ENCODE data around the gene CHP1.
A peak's percentile ranks its signal among the peaks of the same experiment; 100 is the strongest.
"Not testable (repeated sequence)": the region's sequence is repeated elsewhere in the genome, so short reads cannot be mapped to it uniquely, and the experiment has no call there.

CHP1 gene

GRCh38 chr15:41254560-41254959 is 23.5 kb downstream of the CHP1 start:
- H3K36me3 ChIP-seq (ENCODE audit: control insufficient read depth in 1 of 2, insufficient read depth in 2 of 2, low read length in 2 of 2), result peaks cover 13 to 21% of the 10 kb centered on the region in 2 donors
- no peak overlapping the region for H3K4me3 ChIP-seq (ENCODE audit: low read depth in 1 of 2, low read length in 2 of 2)
- H3K4me1 ChIP-seq (ENCODE audit: control insufficient read depth in 1 of 2, insufficient read depth in 2 of 2, low read length in 2 of 2), result peaks cover 21 to 28% of the 10 kb centered on the region in 2 donors
- H3K27me3 ChIP-seq (ENCODE audit: control insufficient read depth in 1 of 2, insufficient read depth in 2 of 2, low read length in 2 of 2), result no peaks in the 10 kb centered on the region
- no peaks in the 10 kb centered on the region for H3K9me3 ChIP-seq (ENCODE audit: control insufficient read depth in 1 of 2, low read length in 2 of 2)
- no peak overlapping the region for H3K9ac ChIP-seq (ENCODE audit: low read depth in 1 of 2, low read length in 2 of 2)
- no peak overlapping the region for H3K27ac ChIP-seq (ENCODE audit: low read depth, low read length)

GRCh38 chr15:41256103-41256502 is 25.0 kb downstream of the CHP1 start:
- Histone ChIP-seq H3K4me3 (ENCODE audit: low read depth in 1 of 2, low read length in 2 of 2) (no peak overlapping the region), H3K36me3 (ENCODE audit: control insufficient read depth in 1 of 2, insufficient read depth in 2 of 2, low read length in 2 of 2) (peaks cover 12 to 21% of the 10 kb centered on the region in 2 donors), H3K27ac (ENCODE audit: low read depth, low read length) (no peak overlapping the region), H3K9me3 (ENCODE audit: control insufficient read depth in 1 of 2, low read length in 2 of 2) (no peaks in the 10 kb centered on the region), H3K27me3 (ENCODE audit: control insufficient read depth in 1 of 2, insufficient read depth in 2 of 2, low read length in 2 of 2) (no peaks in the 10 kb centered on the region), H3K4me1 (ENCODE audit: control insufficient read depth in 1 of 2, insufficient read depth in 2 of 2, low read length in 2 of 2) (peaks cover 18 to 31% of the 10 kb centered on the region in 2 donors), H3K9ac (ENCODE audit: low read depth in 1 of 2, low read length in 2 of 2) (no peak overlapping the region)

DNA sequence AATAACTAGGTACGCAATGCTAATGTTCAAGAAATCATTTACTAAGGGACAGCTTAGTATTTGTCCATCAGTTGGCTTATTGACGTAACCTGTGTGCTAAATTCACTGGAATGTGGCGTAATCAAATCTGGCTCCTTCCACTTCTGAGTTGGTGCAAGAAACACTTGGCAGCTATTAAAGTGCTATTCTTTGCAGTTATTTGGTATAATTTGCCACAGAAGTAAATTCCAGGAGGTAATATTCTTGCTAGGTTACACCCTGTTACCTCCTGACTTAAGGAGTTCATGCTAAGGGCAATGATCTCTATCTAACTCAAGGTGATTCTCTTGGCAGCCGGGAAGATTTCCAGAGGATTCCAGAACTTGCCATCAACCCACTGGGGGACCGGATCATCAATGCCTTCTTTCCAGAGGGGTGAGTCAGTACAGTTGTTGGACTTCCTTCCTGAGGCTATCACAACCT is 25.5 kb downstream of the CHP1 start:
- H3K27ac ChIP-seq (ENCODE audit: low read depth, low read length), result no peak overlapping the region
- peaks cover 8 to 16% of the 10 kb centered on the region in 2 donors for H3K36me3 ChIP-seq (ENCODE audit: control insufficient read depth in 1 of 2, insufficient read depth in 2 of 2, low read length in 2 of 2)
- H3K4me1 ChIP-seq (ENCODE audit: control insufficient read depth in 1 of 2, insufficient read depth in 2 of 2, low read length in 2 of 2), result peaks cover 18 to 31% of the 10 kb centered on the region in 2 donors
- no peaks in the 10 kb centered on the region for H3K9me3 ChIP-seq (ENCODE audit: control insufficient read depth in 1 of 2, low read length in 2 of 2)
- no peak overlapping the region for H3K9ac ChIP-seq (ENCODE audit: low read depth in 1 of 2, low read length in 2 of 2)
- no peak overlapping the region for H3K4me3 ChIP-seq (ENCODE audit: low read depth in 1 of 2, low read length in 2 of 2)
- H3K27me3 ChIP-seq (ENCODE audit: control insufficient read depth in 1 of 2, insufficient read depth in 2 of 2, low read length in 2 of 2), result no peaks in the 10 kb centered on the region

GRCh38 chr15:41258750-41259471 is 27.8 kb downstream of the CHP1 start:
- Histone ChIP-seq H3K36me3 (ENCODE audit: control insufficient read depth in 1 of 2, insufficient read depth in 2 of 2, low read length in 2 of 2) (peaks cover 15 to 19% of the 10 kb centered on the region in 2 donors), H3K27ac (ENCODE audit: low read depth, low read length) (peak overlapping the region; percentile 23), H3K4me3 (ENCODE audit: low read depth in 1 of 2, low read length in 2 of 2) (no peak overlapping the region), H3K27me3 (ENCODE audit: control insufficient read depth in 1 of 2, insufficient read depth in 2 of 2, low read length in 2 of 2) (no peaks in the 10 kb centered on the region), H3K4me1 (ENCODE audit: control insufficient read depth in 1 of 2, insufficient read depth in 2 of 2, low read length in 2 of 2) (peaks cover 18 to 31% of the 10 kb centered on the region in 2 donors), H3K9ac (ENCODE audit: low read depth in 1 of 2, low read length in 2 of 2) (peak overlapping the region in 1 of 2 donors; percentile 30), H3K9me3 (ENCODE audit: control insufficient read depth in 1 of 2, low read length in 2 of 2) (no peaks in the 10 kb centered on the region)

GRCh38 chr15:41259546-41260189 is 28.6 kb downstream of the CHP1 start:
- H3K9ac ChIP-seq (ENCODE audit: low read depth in 1 of 2, low read length in 2 of 2), result no peak overlapping the region

GRCh38 chr15:41260924-41261323 is 29.9 kb downstream of the CHP1 start:
- not testable (repeated sequence) for H3K27me3 ChIP-seq (ENCODE audit: control insufficient read depth in 1 of 2, insufficient read depth in 2 of 2, low read length in 2 of 2); H3K9me3 ChIP-seq (ENCODE audit: control insufficient read depth in 1 of 2, low read length in 2 of 2); H3K9ac ChIP-seq (ENCODE audit: low read depth in 1 of 2, low read length in 2 of 2); H3K27ac ChIP-seq (ENCODE audit: low read depth, low read length); H3K4me3 ChIP-seq (ENCODE audit: low read depth in 1 of 2, low read length in 2 of 2)
- H3K36me3 ChIP-seq (ENCODE audit: control insufficient read depth in 1 of 2, insufficient read depth in 2 of 2, low read length in 2 of 2), result peaks cover 16 to 33% of the 10 kb centered on the region in 2 donors
- peaks cover 18 to 30% of the 10 kb centered on the region in 2 donors for H3K4me1 ChIP-seq (ENCODE audit: control insufficient read depth in 1 of 2, insufficient read depth in 2 of 2, low read length in 2 of 2)

More at GRCh38 chr15:41259546-41260189, 28.6 kb downstream of the CHP1 start:
- Histone ChIP-seq H3K36me3 (ENCODE audit: control insufficient read depth in 1 of 2, insufficient read depth in 2 of 2, low read length in 2 of 2) (peaks cover 16 to 26% of the 10 kb centered on the region in 2 donors), H3K4me3 (ENCODE audit: low read depth in 1 of 2, low read length in 2 of 2) (no peak overlapping the region), H3K27ac (ENCODE audit: low read depth, low read length) (no peak overlapping the region), H3K9me3 (ENCODE audit: control insufficient read depth in 1 of 2, low read length in 2 of 2) (no peaks in the 10 kb centered on the region), H3K27me3 (ENCODE audit: control insufficient read depth in 1 of 2, insufficient read depth in 2 of 2, low read length in 2 of 2) (no peaks in the 10 kb centered on the region), H3K4me1 (ENCODE audit: control insufficient read depth in 1 of 2, insufficient read depth in 2 of 2, low read length in 2 of 2) (peaks cover 18 to 31% of the 10 kb centered on the region in 2 donors)

DNA sequence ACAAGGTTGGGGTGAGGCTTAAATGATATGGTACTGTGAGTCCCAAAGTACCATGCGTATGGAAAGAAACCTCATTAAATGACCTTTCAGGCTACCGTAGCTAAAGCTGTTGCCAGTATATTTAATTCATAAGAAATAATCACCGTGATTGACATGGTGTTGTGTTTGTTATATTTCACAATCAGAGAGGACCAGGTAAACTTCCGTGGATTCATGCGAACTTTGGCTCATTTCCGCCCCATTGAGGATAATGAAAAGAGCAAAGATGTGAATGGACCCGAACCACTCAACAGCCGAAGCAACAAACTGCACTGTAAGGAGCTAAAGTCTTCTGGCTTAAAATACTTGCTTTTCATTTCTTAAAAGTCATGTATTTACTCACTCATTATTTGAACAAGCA is 31.5 kb downstream of the CHP1 start:
- Histone ChIP-seq H3K4me3 (ENCODE audit: low read depth in 1 of 2, low read length in 2 of 2) (no peak overlapping the region), H3K27ac (ENCODE audit: low read depth, low read length) (no peak overlapping the region), H3K36me3 (ENCODE audit: control insufficient read depth in 1 of 2, insufficient read depth in 2 of 2, low read length in 2 of 2) (peaks cover 12 to 33% of the 10 kb centered on the region in 2 donors), H3K9ac (ENCODE audit: low read depth in 1 of 2, low read length in 2 of 2) (no peak overlapping the region), H3K4me1 (ENCODE audit: control insufficient read depth in 1 of 2, insufficient read depth in 2 of 2, low read length in 2 of 2) (peaks cover 18 to 20% of the 10 kb centered on the region in 2 donors), H3K9me3 (ENCODE audit: control insufficient read depth in 1 of 2, low read length in 2 of 2) (no peaks in the 10 kb centered on the region), H3K27me3 (ENCODE audit: control insufficient read depth in 1 of 2, insufficient read depth in 2 of 2, low read length in 2 of 2) (no peaks in the 10 kb centered on the region)

DNA sequence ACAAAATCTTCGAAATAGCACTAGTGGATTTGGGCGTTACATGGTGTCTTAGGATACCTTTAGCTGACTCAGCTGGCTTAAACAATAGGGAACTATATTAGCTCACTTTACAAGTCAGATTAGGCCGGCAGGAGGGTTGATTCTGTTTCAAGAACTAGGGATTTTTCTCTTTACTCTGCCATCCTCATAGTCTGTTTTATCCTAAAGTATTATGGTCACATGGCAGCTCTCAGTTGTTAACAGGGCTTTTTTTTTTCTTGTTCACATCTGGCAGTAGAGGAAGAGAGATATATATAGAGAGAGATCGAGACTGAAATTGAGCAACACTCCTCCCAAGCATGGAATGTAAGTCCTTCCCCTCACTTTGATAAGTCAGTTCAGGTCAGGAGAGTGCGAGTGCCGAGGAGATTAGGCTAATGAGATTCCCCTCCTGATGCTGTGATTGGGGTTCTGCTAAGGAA is 32.9 kb downstream of the CHP1 start:
- Histone ChIP-seq H3K27ac (ENCODE audit: low read depth, low read length) (no peak overlapping the region), H3K36me3 (ENCODE audit: control insufficient read depth in 1 of 2, insufficient read depth in 2 of 2, low read length in 2 of 2) (peaks cover 12 to 28% of the 10 kb centered on the region in 2 donors), H3K9ac (ENCODE audit: low read depth in 1 of 2, low read length in 2 of 2) (no peak overlapping the region), H3K27me3 (ENCODE audit: control insufficient read depth in 1 of 2, insufficient read depth in 2 of 2, low read length in 2 of 2) (no peaks in the 10 kb centered on the region), H3K4me1 (ENCODE audit: control insufficient read depth in 1 of 2, insufficient read depth in 2 of 2, low read length in 2 of 2) (peaks cover 7 to 12% of the 10 kb centered on the region in 2 donors), H3K9me3 (ENCODE audit: control insufficient read depth in 1 of 2, low read length in 2 of 2) (no peaks in the 10 kb centered on the region), H3K4me3 (ENCODE audit: low read depth in 1 of 2, low read length in 2 of 2) (no peak overlapping the region)

DNA sequence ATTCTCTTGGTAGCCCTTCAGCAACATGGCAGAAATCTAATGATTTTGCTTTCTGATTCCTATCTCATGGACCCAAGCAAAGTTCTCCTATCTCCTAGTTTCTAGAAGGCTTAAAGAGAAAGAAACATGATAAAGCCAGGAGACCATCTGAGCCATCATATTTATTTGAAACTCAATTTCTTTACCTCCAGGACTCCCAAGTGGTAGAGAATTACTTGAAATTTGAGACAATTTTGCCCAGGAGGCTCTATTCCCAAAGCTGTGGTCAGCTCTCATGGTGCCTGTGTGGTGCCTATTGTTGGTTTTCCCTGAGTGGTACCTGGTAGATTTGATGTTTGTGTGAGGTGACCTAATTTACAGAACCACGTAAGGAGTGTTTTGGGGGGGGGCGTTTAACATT is 38.8 kb downstream of the CHP1 start:
- H3K36me3 ChIP-seq (ENCODE audit: control insufficient read depth in 1 of 2, insufficient read depth in 2 of 2, low read length in 2 of 2), result peaks cover 12 to 39% of the 10 kb centered on the region in 2 donors

DNA sequence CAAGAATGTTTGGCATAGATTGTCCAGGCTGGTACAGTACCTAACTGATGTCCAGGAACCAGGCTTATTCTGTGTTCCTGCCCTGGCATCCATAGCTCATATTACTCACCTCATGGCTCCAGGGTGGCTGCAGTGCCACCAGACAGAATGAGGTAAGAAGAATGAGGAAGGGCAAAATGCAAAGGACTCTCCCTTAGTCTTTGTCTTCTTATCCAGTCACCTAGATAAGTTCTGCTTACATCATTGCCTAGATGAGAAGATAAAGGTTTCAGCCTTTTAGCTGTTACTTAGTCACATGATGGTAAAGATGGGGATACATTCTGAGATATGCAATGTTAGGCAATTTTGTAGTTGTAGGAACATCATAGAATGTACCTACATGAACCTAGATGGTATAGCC is 45.8 kb downstream of the CHP1 start:
- Histone ChIP-seq H3K27me3 (ENCODE audit: control insufficient read depth in 1 of 2, insufficient read depth in 2 of 2, low read length in 2 of 2) (no peaks in the 10 kb centered on the region), H3K36me3 (ENCODE audit: control insufficient read depth in 1 of 2, insufficient read depth in 2 of 2, low read length in 2 of 2) (peaks cover 0 to 53% of the 10 kb centered on the region in 2 donors), H3K9ac (ENCODE audit: low read depth in 1 of 2, low read length in 2 of 2) (no peak overlapping the region), H3K9me3 (ENCODE audit: control insufficient read depth in 1 of 2, low read length in 2 of 2) (no peaks in the 10 kb centered on the region), H3K27ac (ENCODE audit: low read depth, low read length) (no peak overlapping the region), H3K4me3 (ENCODE audit: low read depth in 1 of 2, low read length in 2 of 2) (no peak overlapping the region), H3K4me1 (ENCODE audit: control insufficient read depth in 1 of 2, insufficient read depth in 2 of 2, low read length in 2 of 2) (no peaks in the 10 kb centered on the region)

More for the DNA sequence above, 38.8 kb downstream of the CHP1 start:
- Histone ChIP-seq H3K4me3 (ENCODE audit: low read depth in 1 of 2, low read length in 2 of 2) (no peak overlapping the region), H3K27ac (ENCODE audit: low read depth, low read length) (no peak overlapping the region), H3K9me3 (ENCODE audit: control insufficient read depth in 1 of 2, low read length in 2 of 2) (no peaks in the 10 kb centered on the region), H3K4me1 (ENCODE audit: control insufficient read depth in 1 of 2, insufficient read depth in 2 of 2, low read length in 2 of 2) (no peaks in the 10 kb centered on the region), H3K27me3 (ENCODE audit: control insufficient read depth in 1 of 2, insufficient read depth in 2 of 2, low read length in 2 of 2) (no peaks in the 10 kb centered on the region), H3K9ac (ENCODE audit: low read depth in 1 of 2, low read length in 2 of 2) (no peak overlapping the region)
